Cardiac atrium fibroblast (primary cell): ENCODE measurements around the gene MZT2B. TPM values are rescaled to one million over a fixed set of nuclear protein-coding genes. Genes with fewer than 3 reads are reported as not detected.

Source experiments
- total RNA-seq: library from RNA; depleted of rRNA; stranded (reverse); fragments of >200 nt; gene quantifications from 2 replicates; pipeline ENCODE4 v1.2.3, GENCODE V29; 2015

The MZT2B gene
- 158 and 171 TPM in 2 replicates for total RNA-seq

GRCh38 chr2:130181880-130182682 lies at the start of gene MZT2B:
Gene MZT2B (plus strand): TSS chr2:130182262. CDS start chr2:130182283, 21 bp downstream.

GRCh38 chr2:130145006-130145414 lies 37.1 kb upstream of the MZT2B start, which contains the start of gene CCDC74B:
Gene CCDC74B (minus strand): TSS chr2:130145112. CDS start chr2:130144996, 116 bp downstream.

GRCh38 chr2:130181325-130181879 lies 660 bp upstream of the MZT2B start, which contains the start of gene SMPD4:
Gene SMPD4 (minus strand): TSS chr2:130181602. CDS start chr2:130176592, 5,010 bp downstream.

GRCh38 chr2:130198343-130198742 lies 16.3 kb downstream of the MZT2B start, which contains the start of gene TUBA3E:
Gene TUBA3E (minus strand): TSS chr2:130198439. CDS start chr2:130198360, 79 bp downstream.

Other genes with a start within 250 kb of the MZT2B start
- gene RAB6C, start 202.6 kb upstream of the MZT2B start, total RNA-seq, result not detected in 2 replicates
- gene POTEF, start 53.0 kb upstream of the MZT2B start, total RNA-seq, result not detected in 2 replicates
- gene CCDC74B, start 37.1 kb upstream of the MZT2B start, total RNA-seq, result 3.1 and 6.0 TPM in 2 replicates
- 30.9 and 32.7 TPM in 2 replicates for gene SMPD4, start 660 bp upstream of the MZT2B start, total RNA-seq
- gene TUBA3E, start 16.2 kb downstream of the MZT2B start, total RNA-seq, result not detected in 2 replicates
- gene IMP4, start 160.6 kb downstream of the MZT2B start, total RNA-seq, result 72.1 and 95.9 TPM in 2 replicates
- 15.3 and 18.0 TPM in 2 replicates for gene PTPN18, start 173.8 kb downstream of the MZT2B start, total RNA-seq